IPS DF 4.7 (cell line): ENCODE data around the gene OTOP3.
"Not testable (repeated sequence)": the region's sequence is repeated elsewhere in the genome, so short reads cannot be mapped to it uniquely, and the experiment has no call there.

Experiments used
- DNase-seq: peaks from one replicate; pipeline ENCODE4 v3.0.0-alpha.2; 2013; ENCODE audit warnings: low spot score; ENCODE audit errors: extremely low read depth

The OTOP3 gene

DNA sequence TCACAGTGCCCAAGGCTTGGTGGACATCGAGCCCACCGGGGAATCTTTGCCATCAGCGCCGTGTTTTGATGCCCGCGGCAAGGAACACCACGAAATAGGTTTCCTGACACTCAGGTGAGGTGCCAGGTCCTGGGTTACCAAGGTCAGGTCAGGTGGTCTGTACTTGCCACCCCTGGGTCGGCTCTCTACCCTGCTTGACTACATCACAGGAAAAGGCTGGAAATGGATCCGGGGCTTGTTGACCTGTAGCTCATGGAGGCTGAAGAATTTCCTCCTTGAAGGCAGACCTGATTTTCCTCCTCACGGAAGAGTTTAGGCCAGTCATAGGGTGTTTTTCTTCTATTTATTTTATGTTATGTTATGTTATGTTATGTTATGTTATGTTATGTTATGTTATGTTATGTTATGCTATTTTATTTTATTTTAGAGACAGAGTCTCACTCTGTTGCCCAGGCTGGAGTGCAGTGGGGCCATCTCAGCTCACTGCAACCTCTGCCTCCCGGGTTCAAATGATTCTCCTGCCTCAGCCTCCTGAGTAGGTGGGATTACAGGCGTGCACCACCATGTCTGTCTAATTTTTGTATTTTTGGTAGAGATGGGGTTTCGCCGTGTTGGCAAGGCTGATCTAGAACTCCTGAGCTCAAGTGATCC, 47.1 kb downstream of the OTOP3 start:
- DNase-seq = not testable (repeated sequence)

GRCh38 chr17:74986206-74986576, 50.5 kb downstream of the OTOP3 start:
- DNase-seq = no peak

- DNase-seq = no peak
Measured at GRCh38 chr17:74987418-74987908, 51.8 kb downstream of the OTOP3 start, which contains the start of gene CDR2L. Gene CDR2L (plus strand): TSS chr17:74987632. CDS start chr17:74988044, 412 bp downstream.

- no peak for DNase-seq
Measured at GRCh38 chr17:74987909-74988711, 52.4 kb downstream of the OTOP3 start.

DNA sequence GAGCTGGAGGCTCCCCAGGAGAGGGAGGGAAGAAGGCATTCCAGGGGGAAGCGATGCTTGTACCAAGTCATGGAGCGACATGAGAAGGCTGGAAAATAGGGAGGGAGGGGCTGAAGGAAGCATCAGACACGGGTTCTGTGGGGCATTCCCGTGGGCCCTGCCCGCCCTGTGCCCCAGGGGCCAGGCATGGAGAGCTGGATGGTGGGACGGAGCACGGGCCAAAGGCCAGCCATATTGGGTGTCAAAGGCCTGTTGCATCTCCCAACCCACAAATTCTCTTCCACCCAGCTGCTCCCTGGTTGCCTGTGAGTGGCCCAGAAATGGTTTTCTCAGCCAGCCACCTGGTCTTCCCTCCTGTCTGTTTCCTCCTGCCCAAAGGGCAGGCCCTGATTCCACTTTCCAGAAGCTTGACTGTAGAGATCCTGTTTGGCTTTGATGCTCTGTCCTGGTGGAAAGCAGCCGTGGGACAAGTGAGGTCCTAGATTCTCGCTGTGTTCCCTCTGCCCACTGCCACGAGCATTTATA, 54.9 kb downstream of the OTOP3 start:
- DNase-seq = no peak

- no peak for DNase-seq
Measured at GRCh38 chr17:74992223-74992622, 56.5 kb downstream of the OTOP3 start.

DNA sequence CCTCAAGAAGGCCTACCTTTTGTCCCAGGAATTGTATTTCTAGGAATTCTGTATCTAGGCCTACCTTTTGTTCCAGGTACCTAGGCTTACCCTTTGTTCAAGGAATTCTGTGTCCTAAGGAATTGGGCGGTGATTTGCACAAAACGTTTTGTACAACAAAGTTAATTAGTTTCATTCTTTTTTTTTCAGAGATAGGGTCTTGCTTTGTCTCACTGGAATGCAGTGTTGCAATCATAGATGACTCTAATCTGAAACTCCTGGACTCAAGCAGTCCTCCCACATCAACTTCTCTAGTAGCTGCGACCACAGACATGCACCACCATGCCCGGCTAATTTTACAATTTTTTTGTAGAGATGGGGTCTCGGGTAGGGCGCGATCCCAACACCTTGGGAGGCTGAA, 58.7 kb downstream of the OTOP3 start:
- no peak for DNase-seq

DNA sequence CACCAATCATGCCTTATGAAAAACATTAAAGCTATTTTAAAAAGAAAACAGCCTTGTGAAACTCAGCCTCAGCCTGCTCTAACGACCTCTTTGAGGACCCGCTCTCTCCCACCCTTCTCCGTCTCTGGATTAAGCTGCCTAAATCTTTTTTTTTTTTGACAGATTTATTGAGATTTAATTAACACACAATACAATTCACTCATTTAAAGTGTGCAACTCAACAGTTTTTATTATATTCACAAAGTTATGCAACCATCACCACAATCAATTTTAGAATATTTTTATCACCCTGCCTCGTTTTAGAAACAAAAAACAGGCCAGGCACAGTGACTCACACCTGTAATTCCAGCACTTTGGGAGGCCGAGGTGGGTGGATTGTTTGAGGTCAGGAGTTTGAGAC, 60.1 kb downstream of the OTOP3 start:
- no peak for DNase-seq

- no peak for DNase-seq
Measured at GRCh38 chr17:74998783-74999182, 63.1 kb downstream of the OTOP3 start.

DNA sequence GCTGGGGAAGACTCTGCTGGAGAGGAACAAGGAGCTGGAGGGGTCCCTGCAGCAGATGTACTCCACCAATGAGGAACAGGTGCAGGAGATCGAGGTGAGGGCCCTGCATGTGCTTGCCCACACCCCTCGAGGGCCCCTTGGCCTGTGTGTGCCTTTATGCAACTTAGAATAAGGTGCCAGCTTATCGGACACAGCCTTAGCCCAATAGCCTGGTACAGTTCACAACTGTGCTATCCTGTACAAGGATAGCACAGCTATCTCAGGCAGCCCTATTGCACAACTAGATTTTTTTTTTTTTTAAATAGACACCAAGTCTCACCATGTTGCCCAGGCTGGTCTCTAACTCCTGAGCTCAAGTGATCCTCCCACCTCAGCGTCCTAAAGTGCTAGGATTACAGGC, 63.8 kb downstream of the OTOP3 start:
- DNase-seq = no peak
